HepG2 (cell line): Measurements from ENCODE around the gene KATNA1. TPM values are rescaled to one million over a fixed set of nuclear protein-coding genes. Genes with fewer than 3 reads are reported as not detected.

Source experiments
- ELF1 ChIP-seq: sonication (generic); formaldehyde crosslinking; IDR thresholded peaks from 2 replicates; pipeline ENCODE4 v1.4.0; 2020; ENCODE audit warnings: missing genetic modification reagents
- ELK4 ChIP-seq: sonication (generic); formaldehyde crosslinking; IDR thresholded peaks from 2 replicates; pipeline ENCODE4 v1.9.0; 2021; ENCODE audit warnings: missing genetic modification reagents, borderline replicate concordance
- GMEB2 ChIP-seq: IDR thresholded peaks from 2 replicates; pipeline ENCODE4 v1.6.1; 2016; ENCODE audit warnings: missing biosample characterization, missing genetic modification reagents, low read depth
- GPN1 ChIP-seq: sonication (generic); formaldehyde crosslinking; IDR thresholded peaks from 2 replicates; pipeline ENCODE4 v1.5.1; 2020; ENCODE audit warnings: missing genetic modification reagents, borderline replicate concordance
- HNRNPUL1 ChIP-seq: fragments of 200-400 bp; formaldehyde crosslinking; IDR thresholded peaks from 2 replicates; pipeline ENCODE4 v1.6.1; 2017; ENCODE audit warnings: low read depth, mild to moderate bottlenecking, low read length, moderate library complexity
- JUND ChIP-seq: sonication (generic); formaldehyde crosslinking; IDR thresholded peaks from 2 replicates; pipeline ENCODE4 v1.8.0; 2022; ENCODE audit warnings: mild to moderate bottlenecking, missing genetic modification reagents
- PRMT3 ChIP-seq: sonication (generic); formaldehyde crosslinking; IDR thresholded peaks from 2 replicates; pipeline ENCODE4 v1.8.1; 2022; ENCODE audit warnings: low read depth, mild to moderate bottlenecking, moderate library complexity, missing genetic modification reagents, borderline replicate concordance
- SATB2 ChIP-seq: sonication (generic); formaldehyde crosslinking; IDR thresholded peaks from 2 replicates; pipeline ENCODE4 v1.5.0; 2020; ENCODE audit warnings: missing genetic modification reagents
- SP4 ChIP-seq: sonication (generic); formaldehyde crosslinking; IDR thresholded peaks from 2 replicates; pipeline ENCODE4 v1.8.1; 2023; ENCODE audit warnings: mild to moderate bottlenecking, missing genetic modification reagents
- TBP ChIP-seq: sonication (generic); formaldehyde crosslinking; IDR thresholded peaks from 2 replicates; pipeline ENCODE4 v1.5.0; 2020; ENCODE audit warnings: missing genetic modification reagents
- TRAFD1 ChIP-seq: sonication (generic); formaldehyde crosslinking; IDR thresholded peaks from 2 replicates; pipeline ENCODE4 v1.5.1; 2020; ENCODE audit warnings: missing genetic modification reagents, mild to moderate bottlenecking, borderline replicate concordance
- ZNF180 ChIP-seq: sonication (generic); formaldehyde crosslinking; IDR thresholded peaks from 2 replicates; pipeline ENCODE4 v1.4.0; 2020; ENCODE audit warnings: low read depth, missing genetic modification reagents, borderline replicate concordance
- ZNF337 ChIP-seq: sonication (generic); formaldehyde crosslinking; IDR thresholded peaks from 2 replicates; pipeline ENCODE4 v1.5.1; 2020; ENCODE audit warnings: missing genetic modification reagents, low read depth, mild to moderate bottlenecking, borderline replicate concordance
- ZNF414 ChIP-seq: sonication (generic); formaldehyde crosslinking; IDR thresholded peaks from 2 replicates; pipeline ENCODE4 v1.5.0; 2020; ENCODE audit warnings: missing genetic modification reagents
- ZNF446 ChIP-seq: sonication (generic); formaldehyde crosslinking; IDR thresholded peaks from 2 replicates; pipeline ENCODE4 v1.5.0; 2020; ENCODE audit warnings: mild to moderate bottlenecking, missing genetic modification reagents
- ZNF468 ChIP-seq: sonication (generic); formaldehyde crosslinking; IDR thresholded peaks from 2 replicates; pipeline ENCODE4 v1.8.0; 2022; ENCODE audit warnings: mild to moderate bottlenecking, moderate library complexity, missing genetic modification reagents
- ZNF580 ChIP-seq: IDR thresholded peaks from 2 replicates; pipeline ENCODE4 v1.6.1; 2016; ENCODE audit warnings: low read depth, borderline replicate concordance
- ZNF747 ChIP-seq: sonication (generic); formaldehyde crosslinking; IDR thresholded peaks from 2 replicates; pipeline ENCODE4 v1.8.1; 2023; ENCODE audit warnings: missing genetic modification reagents, mild to moderate bottlenecking, borderline replicate concordance
- ZNF788 ChIP-seq: sonication (generic); formaldehyde crosslinking; IDR thresholded peaks from 2 replicates; pipeline ENCODE4 v1.5.0; 2020; ENCODE audit warnings: mild to moderate bottlenecking, missing genetic modification reagents, borderline replicate concordance
- ZSCAN31 ChIP-seq: sonication (generic); formaldehyde crosslinking; IDR thresholded peaks from 2 replicates; pipeline ENCODE4 v1.5.0; 2020; ENCODE audit warnings: low read depth, mild to moderate bottlenecking, missing genetic modification reagents
- ZSCAN5A ChIP-seq: sonication (generic); formaldehyde crosslinking; IDR thresholded peaks from 2 replicates; pipeline ENCODE4 v1.8.0; 2022; ENCODE audit warnings: mild to moderate bottlenecking, missing genetic modification reagents, borderline replicate concordance
- polyA plus RNA-seq, 8 experiments: library from polyadenylated mRNA; depleted of rRNA in 3 of 8; stranded (reverse) in 7 of 8; unstranded in 1 of 8; fragments of >200 nt; fragmentation: Illumina TruSeq in 4 of 8; extraction: Trizol in 4 of 8; gene quantifications; 2 replicates each; pipeline versions ENCODE4 v1.2.1 to v1.2.3, GENCODE V29; 2011 to 2016; ENCODE audit warnings: low read depth in 4 of 8, missing spikeins in 1 of 8, mixed read lengths in 1 of 8; ENCODE audit not compliant: insufficient read depth in 1 of 8
- total RNA-seq, 5 experiments: library from RNA; depleted of rRNA; stranded (reverse); fragments of >200 nt; fragmentation: Illumina TruSeq; extraction: Trizol; gene quantifications; 2 replicates each; pipeline ENCODE4 v1.2.3, GENCODE V29; 2016; ENCODE audit warnings: low read depth in 1 of 5

Gene KATNA1
- total and polyA plus RNA-seq, 2 of the 13 experiments (the other 11 are each of a cell fraction or from before 2014, with no cell fraction given): 14.8 to 25.3 TPM

GRCh38 chr6:149565527-149566409 lies 82.7 kb downstream of the KATNA1 start, which contains the start of gene GINM1 (continued):
- no peak for TF ChIP-seq ZSCAN31 (CRISPR knock-in tag)
- peak; percentile 62; the same call in 1 of the 2 replicates for TF ChIP-seq ZNF580 (CRISPR knock-in tag)
- TF ChIP-seq ZNF468 (CRISPR knock-in tag): no peak
- peak; percentile 66; the same call in 1 of the 2 replicates for TF ChIP-seq ZNF788 (CRISPR knock-in tag)
- peak; percentile 26; the same call in 1 of the 2 replicates for TF ChIP-seq ELF1 (CRISPR knock-in tag)
- TF ChIP-seq HNRNPUL1: no peak
- no peak for TF ChIP-seq TRAFD1
- TF ChIP-seq GMEB2 (CRISPR knock-in tag): 0 out of 2 replicates have a peak, but pooled peaks have one; percentile 28
- TF ChIP-seq PRMT3 (CRISPR knock-in tag): no peak
- no peak for TF ChIP-seq ELK4 (CRISPR knock-in tag)
- no peak for TF ChIP-seq ZNF337 (CRISPR knock-in tag)
- peak; percentile 35; the same call in 1 of the 2 replicates for TF ChIP-seq ZNF747 (CRISPR knock-in tag)
- no peak; the same call in 1 of the 2 replicates for TF ChIP-seq ZNF414 (CRISPR knock-in tag)
- TF ChIP-seq ZNF180: no peak
- no peak for TF ChIP-seq SP4 (CRISPR knock-in tag)
- TF ChIP-seq SATB2: no peak
- TF ChIP-seq JUND (CRISPR knock-in tag): no peak
- TF ChIP-seq ZNF446: no peak
- TF ChIP-seq TBP (CRISPR knock-in tag): 0 out of 2 replicates have a peak, but pooled peaks have one; percentile 32
- TF ChIP-seq ZSCAN5A (CRISPR knock-in tag): no peak
- no peak for TF ChIP-seq GPN1 (CRISPR knock-in tag)
